Tibial nerve (tissue), 4 donors: Measurements from ENCODE around the gene SYP. TPM values are rescaled to one million over a fixed set of nuclear protein-coding genes. Genes with fewer than 3 reads are reported as not detected.
A peak's percentile ranks its signal among the peaks of the same experiment; 100 is the strongest.
"Not testable (repeated sequence)": the region's sequence is repeated elsewhere in the genome, so short reads cannot be mapped to it uniquely, and the experiment has no call there.

Experiments
- DNase-seq, 2 donors: peaks; one replicate each; pipeline ENCODE4 v3.0.0-alpha.2; 2019; ENCODE audit warnings: low spot score in 2 of 2
- H3K27ac ChIP-seq, 4 donors: fragments of 200-600 bp; sonication (generic) in 3 of 4; one replicate each; pipeline ENCODE4 v1.5.1; 2017 to 2019; ENCODE audit warnings: mild to moderate bottlenecking in 1 of 4
- H3K27me3 ChIP-seq, 2 donors: fragments of 200-600 bp; sonication (generic) in 1 of 2; one replicate each; pipeline versions ENCODE4 v1.5.1 to v1.6.0; 2017 to 2019
- H3K36me3 ChIP-seq, 3 donors: fragments of 200-600 bp; sonication (generic); one replicate each; pipeline ENCODE4 v1.5.1; 2018 to 2019
- H3K4me1 ChIP-seq, 4 donors: fragments of 200-600 bp; sonication (generic) in 3 of 4; one replicate each; pipeline ENCODE4 v1.5.1; 2017 to 2019
- H3K4me3 ChIP-seq, 4 donors: fragments of 200-600 bp; sonication (generic) in 3 of 4; one replicate each; pipeline ENCODE4 v1.5.1; 2017 to 2019; ENCODE audit warnings: mild to moderate bottlenecking in 1 of 4, moderate library complexity in 1 of 4
- H3K9me3 ChIP-seq, 4 donors: fragments of 200-600 bp; sonication (generic) in 3 of 4; one replicate each; pipeline ENCODE4 v1.5.1; 2017 to 2019
- CTCF ChIP-seq, 5 experiments: fragments of 200-600 bp in 3 of 5; fragments of 450-650 bp in 2 of 5; sonication (generic) in 3 of 5; IDR thresholded peaks; one replicate each; pipeline ENCODE4 v1.5.1; 2016 to 2019; ENCODE audit warnings: antibody characterized with exemption in 5 of 5, mild to moderate bottlenecking in 3 of 5, moderate library complexity in 2 of 5
- EP300 ChIP-seq, 2 donors: sonication (generic); formaldehyde crosslinking; IDR thresholded peaks; one replicate each; pipeline ENCODE4 v1.6.1; 2017; ENCODE audit warnings: antibody characterized with exemption in 2 of 2, mild to moderate bottlenecking in 1 of 2
- POLR2A ChIP-seq, 2 donors: fragments of 450-650 bp; IDR thresholded peaks; one replicate each; pipeline ENCODE4 v1.6.1; 2017; ENCODE audit warnings: antibody characterized with exemption in 2 of 2, mild to moderate bottlenecking in 2 of 2, moderate library complexity in 2 of 2
- WGBS, 2 donors: methylation state at CpG; one replicate each; pipeline ENCODE4 v1.1.5; 2018; 5-methylcytosine and 5-hydroxymethylcytosine counted together
- small RNA-seq: library from RNA; depleted of rRNA; stranded (forward); fragments of <200 nt; gene quantifications from one replicate; pipeline ENCODE3, GENCODE V24; 2016
- total RNA-seq, 4 donors: library from RNA; depleted of rRNA; stranded (reverse); fragments of >200 nt; gene quantifications; one replicate each; pipeline ENCODE4 v1.1.0, GENCODE V29; 2016

The SYP gene
- total RNA-seq, 4 donors from 2014 or later: 3.1 to 9.9 (median 7.7) TPM

GRCh38 chrX:49142264-49142663 is 57.7 kb downstream of the SYP start:
- H3K9me3 ChIP-seq: peaks cover 0 to 10% (median 4%) of the 10 kb centered on the region in 4 donors
- not testable (repeated sequence) for H3K27me3 ChIP-seq, H3K4me3 ChIP-seq, DNase-seq, H3K4me1 ChIP-seq, H3K27ac ChIP-seq
- WGBS, 2 donors: 43 to 48% methylated on average over 9 of the region's 9 CpGs
- H3K36me3 ChIP-seq: peaks cover 0 to 21% (median 0%) of the 10 kb centered on the region in 3 donors
- peak in 3 of 5 experiments; percentile 23 to 30 (median 27) for TF ChIP-seq CTCF (IDR thresholded peaks at IDR 0.05)

- Histone ChIP-seq H3K4me1 (no peaks in the 10 kb centered on the region), H3K36me3 (peaks cover 0 to 21% (median 0%) of the 10 kb centered on the region in 3 donors), H3K9me3 (peaks cover 0 to 10% (median 4%) of the 10 kb centered on the region in 4 donors), H3K4me3 (no peak overlapping the region), H3K27ac (no peak overlapping the region), H3K27me3 (no peaks in the 10 kb centered on the region)
- WGBS, 2 donors: 74 to 80% methylated on average over 4 of the region's 4 CpGs
- no peak for TF ChIP-seq EP300 (IDR thresholded peaks at IDR 0.05)
- TF ChIP-seq CTCF (IDR thresholded peaks at IDR 0.05): no peak
- no peak for TF ChIP-seq POLR2A (IDR thresholded peaks at IDR 0.05)
- DNase-seq: no peak
Observed at GRCh38 chrX:49139713-49140112, 60.3 kb downstream of the SYP start.

Small RNA genes lying within 50 kb of the gene (small RNA-seq; reads per million reads assigned to genes)
- not detected for gene RN7SL262P

Other genes starting within 250 kb of the SYP start
- gene OTUD5, start 242.6 kb downstream of the SYP start, total RNA-seq: 10 to 100 TPM; 39.8 to 79.2 (median 51.6) TPM
- 1 to 10 TPM; 2.1 to 7.5 (median 4.2) TPM for gene KCND1, start 228.3 kb downstream of the SYP start, total RNA-seq
- gene GRIPAP1, start 197.9 kb downstream of the SYP start, total RNA-seq: 10 to 100 TPM; 42.5 to 76.2 (median 58.6) TPM
- 100 to 1,000 TPM in 3 of 4 donors, 10 to 100 TPM in 1; 98.6 to 124 (median 117) TPM for gene TFE3, start 156.8 kb downstream of the SYP start, total RNA-seq
- gene CCDC120, start 141.2 kb downstream of the SYP start, total RNA-seq: 1 to 10 TPM; 4.1 to 6.6 (median 4.5) TPM
- gene PRAF2, start 126.2 kb downstream of the SYP start, total RNA-seq: 10 to 100 TPM; 16.5 to 28.8 (median 19.9) TPM
- 100 to 1,000 TPM in 2 of 4 donors, 10 to 100 TPM in 2; 90.9 to 108 (median 97.7) TPM for gene WDR45, start 120.3 kb downstream of the SYP start, total RNA-seq
- 10 to 100 TPM; 28.8 to 38.8 (median 36.1) TPM for gene GPKOW, start 76.5 kb downstream of the SYP start, total RNA-seq
- 1 to 10 TPM; 1.7 to 8.1 (median 2.3) TPM for gene MAGIX, start 37.4 kb downstream of the SYP start, total RNA-seq
- 10 to 100 TPM; 22.0 to 34.7 (median 31.5) TPM for gene PLP2, start 28.3 kb downstream of the SYP start, total RNA-seq
- 10 to 100 TPM; 18.2 to 32.4 (median 24.4) TPM for gene PRICKLE3, start 13.8 kb downstream of the SYP start, total RNA-seq
- 1 to 10 TPM in 1 of 4 donors, under 1 TPM in 3; under 0.01 to 1.0 (median 0.40) TPM for gene CACNA1F, start 33.1 kb upstream of the SYP start, total RNA-seq
- 10 to 100 TPM; 10.5 to 20.7 (median 12.0) TPM for gene CCDC22, start 35.3 kb upstream of the SYP start, total RNA-seq
- under 1 TPM in 2 of 4 donors, not detected in 2; 0.20 to 0.42 TPM for gene FOXP3, start 64.5 kb upstream of the SYP start, total RNA-seq
- gene PPP1R3F, start 69.6 kb upstream of the SYP start, total RNA-seq: 10 to 100 TPM; 20.9 to 36.9 (median 27.1) TPM
- gene GAGE10, start 103.5 kb upstream of the SYP start, total RNA-seq: not detected
- not detected for gene GAGE12J, start 121.8 kb upstream of the SYP start, total RNA-seq
- not detected for gene GAGE13, start 131.4 kb upstream of the SYP start, total RNA-seq